ENCODE data around the gene ALPG.
"Not testable (repeated sequence)": the region's sequence is repeated elsewhere in the genome, so short reads cannot be mapped to it uniquely, and the experiment has no call there.

The ALPG gene

GRCh38 chr2:232407428-232408150, 945 bp downstream of the ALPG start:
- not testable (repeated sequence) for H3K4me3 ChIP-seq (ENCODE audit: low read depth in 1 of 2, low read length in 2 of 2); H3K9me3 ChIP-seq (ENCODE audit: low read length); H3K27ac ChIP-seq (ENCODE audit: low read depth, low read length)

DNA sequence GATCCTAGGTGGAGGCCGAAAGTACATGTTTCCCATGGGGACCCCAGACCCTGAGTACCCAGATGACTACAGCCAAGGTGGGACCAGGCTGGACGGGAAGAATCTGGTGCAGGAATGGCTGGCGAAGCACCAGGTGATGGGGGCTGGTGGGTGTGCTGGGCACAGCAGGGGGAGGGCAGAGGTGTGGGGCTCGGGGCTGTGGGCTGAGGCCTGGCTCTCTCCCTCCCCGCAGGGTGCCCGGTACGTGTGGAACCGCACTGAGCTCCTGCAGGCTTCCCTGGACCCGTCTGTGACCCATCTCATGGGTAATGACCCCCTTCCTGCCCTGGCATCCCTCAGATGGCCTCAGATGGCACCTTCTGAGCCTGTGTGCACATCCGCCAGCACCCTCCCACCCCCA, 1.6 kb downstream of the ALPG start:
- not testable (repeated sequence) for H3K27me3 ChIP-seq (ENCODE audit: control insufficient read depth in 1 of 2, insufficient read depth in 2 of 2, low read length in 2 of 2); H3K9me3 ChIP-seq (ENCODE audit: low read length); H3K4me3 ChIP-seq (ENCODE audit: low read depth in 1 of 2, low read length in 2 of 2); H3K9ac ChIP-seq (ENCODE audit: low read length); H3K36me3 ChIP-seq (ENCODE audit: insufficient read depth, low read length); H3K27ac ChIP-seq (ENCODE audit: low read depth, low read length); H3K4me1 ChIP-seq (ENCODE audit: insufficient read depth, low read length)

More at GRCh38 chr2:232407428-232408150, 945 bp downstream of the ALPG start:
- H3K27me3 ChIP-seq (ENCODE audit: control insufficient read depth in 1 of 2, insufficient read depth in 2 of 2, low read length in 2 of 2); H3K36me3 ChIP-seq (ENCODE audit: insufficient read depth, low read length); H3K9ac ChIP-seq (ENCODE audit: low read length); H3K4me1 ChIP-seq (ENCODE audit: insufficient read depth, low read length): not testable (repeated sequence)

- not testable (repeated sequence) for H3K9me3 ChIP-seq (ENCODE audit: low read length); H3K9ac ChIP-seq (ENCODE audit: low read length); H3K4me3 ChIP-seq (ENCODE audit: low read depth in 1 of 2, low read length in 2 of 2); H3K27ac ChIP-seq (ENCODE audit: low read depth, low read length); H3K27me3 ChIP-seq (ENCODE audit: control insufficient read depth in 1 of 2, insufficient read depth in 2 of 2, low read length in 2 of 2); H3K36me3 ChIP-seq (ENCODE audit: insufficient read depth, low read length); H3K4me1 ChIP-seq (ENCODE audit: insufficient read depth, low read length)
Observed at GRCh38 chr2:232409617-232410016, 3.0 kb downstream of the ALPG start.

- H3K4me3 ChIP-seq (ENCODE audit: low read depth in 1 of 2, low read length in 2 of 2) = no peak overlapping the region
- no peak overlapping the region for H3K27ac ChIP-seq (ENCODE audit: low read depth, low read length)
- peaks cover 0 to 9% of the 10 kb centered on the region in 2 donors for H3K27me3 ChIP-seq (ENCODE audit: control insufficient read depth in 1 of 2, insufficient read depth in 2 of 2, low read length in 2 of 2)
- no peaks in the 10 kb centered on the region for H3K9me3 ChIP-seq (ENCODE audit: low read length)
- no peaks in the 10 kb centered on the region for H3K36me3 ChIP-seq (ENCODE audit: insufficient read depth, low read length)
- H3K4me1 ChIP-seq (ENCODE audit: insufficient read depth, low read length) = no peaks in the 10 kb centered on the region
- H3K9ac ChIP-seq (ENCODE audit: low read length) = no peak overlapping the region
Observed at GRCh38 chr2:232410238-232410900, 3.7 kb downstream of the ALPG start.

DNA sequence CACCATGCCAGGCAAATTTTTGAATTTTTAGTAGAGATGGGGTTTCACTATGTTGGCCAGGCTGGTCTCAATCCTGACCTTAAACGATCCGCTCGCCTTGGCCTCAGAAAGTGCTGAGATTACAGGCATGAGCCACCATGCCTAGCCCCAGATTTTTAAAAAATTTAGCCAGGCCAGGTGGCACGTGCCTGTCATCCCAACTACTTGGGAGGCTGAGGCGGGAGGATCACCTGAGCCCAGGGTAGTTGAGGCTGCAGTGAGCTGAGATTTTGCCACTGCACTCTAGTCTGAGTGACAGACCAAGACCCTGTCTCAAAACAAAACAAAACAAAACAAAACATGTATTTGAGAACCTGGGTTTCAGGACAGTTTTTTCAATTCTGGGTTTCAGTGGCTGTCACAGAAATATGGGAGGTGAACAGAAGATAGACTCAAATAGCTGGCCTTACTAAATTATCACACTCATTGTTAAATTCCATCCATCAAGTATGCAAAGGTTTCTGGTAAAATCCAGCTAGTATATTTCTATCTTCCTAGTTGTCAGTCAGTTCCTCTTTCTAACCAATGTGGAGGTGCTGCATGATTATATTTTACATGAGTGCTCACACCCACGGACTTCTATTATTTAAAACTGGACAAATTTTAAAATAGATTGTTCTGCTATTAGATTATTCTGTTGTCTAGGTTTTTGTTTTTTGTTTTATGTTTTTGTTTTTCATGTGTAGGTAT, 5.4 kb downstream of the ALPG start:
- Histone ChIP-seq H3K9me3 (ENCODE audit: low read length) (no peaks in the 10 kb centered on the region), H3K36me3 (ENCODE audit: insufficient read depth, low read length) (no peaks in the 10 kb centered on the region), H3K4me3 (ENCODE audit: low read depth in 1 of 2, low read length in 2 of 2) (no peak overlapping the region), H3K27me3 (ENCODE audit: control insufficient read depth in 1 of 2, insufficient read depth in 2 of 2, low read length in 2 of 2) (peaks cover 0 to 9% of the 10 kb centered on the region in 2 donors), H3K4me1 (ENCODE audit: insufficient read depth, low read length) (no peaks in the 10 kb centered on the region), H3K27ac (ENCODE audit: low read depth, low read length) (no peak overlapping the region), H3K9ac (ENCODE audit: low read length) (no peak overlapping the region)

- no peak overlapping the region for H3K9ac ChIP-seq (ENCODE audit: low read length)
- no peaks in the 10 kb centered on the region for H3K4me1 ChIP-seq (ENCODE audit: insufficient read depth, low read length)
- H3K27ac ChIP-seq (ENCODE audit: low read depth, low read length) = no peak overlapping the region
- no peak overlapping the region for H3K4me3 ChIP-seq (ENCODE audit: low read depth in 1 of 2, low read length in 2 of 2)
- H3K27me3 ChIP-seq (ENCODE audit: control insufficient read depth in 1 of 2, insufficient read depth in 2 of 2, low read length in 2 of 2) = peaks cover 0 to 17% of the 10 kb centered on the region in 2 donors
- H3K9me3 ChIP-seq (ENCODE audit: low read length) = no peaks in the 10 kb centered on the region
- no peaks in the 10 kb centered on the region for H3K36me3 ChIP-seq (ENCODE audit: insufficient read depth, low read length)
Observed at GRCh38 chr2:232412986-232413385, 6.3 kb downstream of the ALPG start.

- H3K27ac ChIP-seq (ENCODE audit: low read depth, low read length) = no peak overlapping the region
- H3K9me3 ChIP-seq (ENCODE audit: low read length) = no peaks in the 10 kb centered on the region
- H3K4me3 ChIP-seq (ENCODE audit: low read depth in 1 of 2, low read length in 2 of 2) = no peak overlapping the region
- H3K9ac ChIP-seq (ENCODE audit: low read length) = no peak overlapping the region
- H3K36me3 ChIP-seq (ENCODE audit: insufficient read depth, low read length) = no peaks in the 10 kb centered on the region
- H3K4me1 ChIP-seq (ENCODE audit: insufficient read depth, low read length) = no peaks in the 10 kb centered on the region
- H3K27me3 ChIP-seq (ENCODE audit: control insufficient read depth in 1 of 2, insufficient read depth in 2 of 2, low read length in 2 of 2) = peaks cover 0 to 33% of the 10 kb centered on the region in 2 donors
Observed at GRCh38 chr2:232415138-232415690, 8.6 kb downstream of the ALPG start.

GRCh38 chr2:232415736-232416520, 9.3 kb downstream of the ALPG start:
- Histone ChIP-seq H3K27ac (ENCODE audit: low read depth, low read length) (no peak overlapping the region), H3K9ac (ENCODE audit: low read length) (no peak overlapping the region), H3K4me1 (ENCODE audit: insufficient read depth, low read length) (no peaks in the 10 kb centered on the region), H3K36me3 (ENCODE audit: insufficient read depth, low read length) (no peaks in the 10 kb centered on the region), H3K27me3 (ENCODE audit: control insufficient read depth in 1 of 2, insufficient read depth in 2 of 2, low read length in 2 of 2) (peaks cover 0 to 37% of the 10 kb centered on the region in 2 donors), H3K4me3 (ENCODE audit: low read depth in 1 of 2, low read length in 2 of 2) (no peak overlapping the region), H3K9me3 (ENCODE audit: low read length) (no peaks in the 10 kb centered on the region)

- no peak overlapping the region for H3K9ac ChIP-seq (ENCODE audit: low read length)
- H3K4me3 ChIP-seq (ENCODE audit: low read depth in 1 of 2, low read length in 2 of 2) = no peak overlapping the region
- H3K27ac ChIP-seq (ENCODE audit: low read depth, low read length) = no peak overlapping the region
- no peaks in the 10 kb centered on the region for H3K4me1 ChIP-seq (ENCODE audit: insufficient read depth, low read length)
- no peaks in the 10 kb centered on the region for H3K9me3 ChIP-seq (ENCODE audit: low read length)
- peaks cover 0 to 46% of the 10 kb centered on the region in 2 donors for H3K27me3 ChIP-seq (ENCODE audit: control insufficient read depth in 1 of 2, insufficient read depth in 2 of 2, low read length in 2 of 2)
- H3K36me3 ChIP-seq (ENCODE audit: insufficient read depth, low read length) = no peaks in the 10 kb centered on the region
Observed at GRCh38 chr2:232416521-232417470, 10.2 kb downstream of the ALPG start.

DNA sequence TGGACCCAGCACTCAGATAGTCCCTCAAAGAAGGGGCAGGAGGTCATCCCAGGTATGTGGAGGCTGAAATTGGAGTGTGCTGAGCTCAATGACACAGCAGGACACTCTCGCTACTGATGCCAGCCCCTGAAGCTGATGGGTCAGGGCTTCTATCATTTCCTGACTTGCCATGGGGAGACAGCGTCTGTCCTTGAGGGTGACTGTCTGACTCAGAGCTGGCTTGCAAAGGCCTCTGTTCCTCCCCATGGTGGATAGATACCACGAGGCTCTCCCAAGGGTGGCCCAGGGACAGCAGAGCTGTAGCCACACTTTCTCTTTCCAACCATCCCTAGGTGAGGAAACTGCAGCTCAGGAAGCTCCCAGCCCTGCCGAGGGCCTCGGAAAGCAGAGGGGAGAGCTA, 10.8 kb downstream of the ALPG start:
- Histone ChIP-seq H3K4me3 (ENCODE audit: low read depth in 1 of 2, low read length in 2 of 2) (no peak overlapping the region), H3K9ac (ENCODE audit: low read length) (no peak overlapping the region), H3K36me3 (ENCODE audit: insufficient read depth, low read length) (no peaks in the 10 kb centered on the region), H3K9me3 (ENCODE audit: low read length) (peaks cover 4% of the 10 kb centered on the region), H3K4me1 (ENCODE audit: insufficient read depth, low read length) (no peaks in the 10 kb centered on the region), H3K27me3 (ENCODE audit: control insufficient read depth in 1 of 2, insufficient read depth in 2 of 2, low read length in 2 of 2) (peaks cover 0 to 46% of the 10 kb centered on the region in 2 donors), H3K27ac (ENCODE audit: low read depth, low read length) (no peak overlapping the region)

All from muscle layer of colon (tissue), 2 donors.